Caco-2 (cell line): Measurements from ENCODE around the gene NCR2. TPM values are rescaled to one million over a fixed set of nuclear protein-coding genes. Genes with fewer than 3 reads are reported as not detected.

Source experiments
- BruUV-seq: library from RNA; stranded (reverse); fragments of 400-500 nt; replicated peaks from 2 replicates; lab custom pipeline; 2021; lab: Mats Ljungman, UMichigan
- CTCF ChIA-PET: fragments of 300-600 bp; sonication (Branson Sonifier 250); formaldehyde crosslinking; loops from one replicate; lab custom pipeline; 2022; ENCODE audit warnings: antibody characterized with exemption; lab: Charles Lee
- POLR2A ChIA-PET: fragments of 300-600 bp; sonication (Branson Sonifier 250); formaldehyde crosslinking; loops from one replicate; lab custom pipeline; 2022; ENCODE audit warnings: antibody characterized with exemption; lab: Charles Lee
- DNase-seq, 2 experiments: peaks; one replicate each; pipeline versions ENCODE4 v3.0.0 to v3.0.0-alpha.2; 2020 to 2022
- H3K27me3 ChIP-seq: replicated peaks from 2 replicates; pipeline ENCODE4 v1.6.0; 2011; ENCODE audit warnings: low read length; ENCODE audit not compliant: control insufficient read depth, insufficient read depth
- H3K36me3 ChIP-seq: 2 replicates; pipeline ENCODE4 v1.5.1; 2011; ENCODE audit warnings: low read length; ENCODE audit not compliant: control insufficient read depth, insufficient read depth
- H3K4me1 ChIP-seq: fragments of 250-450 bp; sonication (Bioruptor Pico); 2 replicates; pipeline ENCODE4 v1.5.1; 2020; ENCODE audit warnings: mild to moderate bottlenecking
- H3K4me3 ChIP-seq: 2 replicates; pipeline ENCODE4 v1.5.1; 2011; ENCODE audit warnings: low read depth, mild to moderate bottlenecking, control low read depth, low read length
- H3K9me3 ChIP-seq: fragments of 250-450 bp; sonication (Bioruptor Pico); 2 replicates; pipeline ENCODE4 v1.5.1; 2020; ENCODE audit warnings: mild to moderate bottlenecking, moderate library complexity
- H3K27ac Mint-ChIP-seq: one replicate; pipeline ENCODE4 v1.8.0; 2022; ENCODE audit warnings: mixed read lengths; ENCODE audit not compliant: unreplicated experiment
- H3K27me3 Mint-ChIP-seq: one replicate; pipeline ENCODE4 v1.8.0; 2022; ENCODE audit warnings: mixed read lengths; ENCODE audit not compliant: insufficient read depth, unreplicated experiment
- H3K36me3 Mint-ChIP-seq: one replicate; pipeline ENCODE4 v1.8.0; 2022; ENCODE audit warnings: mild to moderate bottlenecking, mixed read lengths; ENCODE audit not compliant: insufficient read depth, unreplicated experiment
- H3K4me1 Mint-ChIP-seq: one replicate; pipeline ENCODE4 v1.8.0; 2022; ENCODE audit warnings: low read depth, mixed read lengths; ENCODE audit not compliant: unreplicated experiment
- H3K4me3 Mint-ChIP-seq: one replicate; pipeline ENCODE4 v1.8.0; 2022; ENCODE audit warnings: mild to moderate bottlenecking, moderate library complexity, mixed read lengths; ENCODE audit not compliant: unreplicated experiment
- H3K9me3 Mint-ChIP-seq: one replicate; pipeline ENCODE4 v1.8.0; 2022; ENCODE audit warnings: mixed read lengths; ENCODE audit not compliant: unreplicated experiment
- CTCF ChIP-seq, 2 experiments: fragments of 200-600 bp in 1 of 2; IDR thresholded peaks; 1 replicate in 1 of 2; 2 replicates in 1 of 2; pipeline versions ENCODE4 v1.5.1 to v1.8.0; 2011 to 2022; ENCODE audit warnings: antibody characterized with exemption in 1 of 2, control low read depth in 1 of 2, inconsistent platforms in 1 of 2, low read depth in 1 of 2, low read length in 1 of 2, mild to moderate bottlenecking in 1 of 2, moderate library complexity in 1 of 2; ENCODE audit not compliant: insufficient read depth in 1 of 2, severe bottlenecking in 1 of 2, unreplicated experiment in 1 of 2
- intact Hi-C: fragments of 100-400 bp; cut with micrococcal nuclease; formaldehyde crosslinking; loops from one replicate; pipeline ENCODE4 v1.10.0; 2022; ENCODE audit not compliant: unreplicated experiment
- total RNA-seq: library from RNA; stranded (reverse); gene quantifications from 2 replicates; pipeline ENCODE4 v1.2.3, GENCODE V29; 2022

NCR2 gene
- total RNA-seq, 1 experiment from 2014 or later = not detected

- H3K9me3 Mint-ChIP-seq = peaks cover 35% of the 10 kb centered on the region
- no peaks in the 10 kb centered on the region for H3K4me1 ChIP-seq
- intact Hi-C loops = no loop called here
- H3K27me3 Mint-ChIP-seq = peaks cover 15% of the 10 kb centered on the region
- no peak overlapping the region for H3K4me3 ChIP-seq
- H3K27me3 ChIP-seq = no peaks in the 10 kb centered on the region; the same call in 1 of the 2 replicates
- no peaks in the 10 kb centered on the region for H3K36me3 ChIP-seq
- no peak overlapping the region for H3K4me3 Mint-ChIP-seq
- no peak for DNase-seq
- no peaks in the 10 kb centered on the region for H3K36me3 Mint-ChIP-seq
- CTCF ChIA-PET = no interaction called here
- no peak overlapping the region for H3K27ac Mint-ChIP-seq
- H3K4me1 Mint-ChIP-seq = no peaks in the 10 kb centered on the region
- TF ChIP-seq CTCF (IDR thresholded peaks at IDR 0.05; ENCODE audit: insufficient read depth in 1 of 2, low read depth in 1 of 2, low read length in 1 of 2, severe bottlenecking in 1 of 2, unreplicated experiment in 1 of 2) = no peak
- POLR2A ChIA-PET = no interaction called here
- BruUV-seq = no TSS peak
- H3K9me3 ChIP-seq = peaks cover 9% of the 10 kb centered on the region; the same call in 1 of the 2 replicates
These were observed 32.8 kb upstream of the NCR2 start for GRCh38 chr6:41302638-41303037.

GRCh38 chr6:41306187-41306854 lies 29.1 kb upstream of the NCR2 start:
- CTCF ChIA-PET = interaction anchor here (0.6 to 1.4 kb wide), 2 partner anchors 11 to 15 kb away, joined by 3 read pairs; no protein-coding TSS in a partner anchor
- Histone ChIP-seq H3K4me3 (no peak overlapping the region), H3K4me1 (no peaks in the 10 kb centered on the region), H3K36me3 (no peaks in the 10 kb centered on the region), H3K27me3 (peaks cover 1% of the 10 kb centered on the region), H3K9me3 (peaks cover 3% of the 10 kb centered on the region; the same call in 1 of the 2 replicates)
- no peak overlapping the region for H3K4me3 Mint-ChIP-seq
- TF ChIP-seq CTCF (IDR thresholded peaks at IDR 0.05; ENCODE audit: insufficient read depth in 1 of 2, low read depth in 1 of 2, low read length in 1 of 2, severe bottlenecking in 1 of 2, unreplicated experiment in 1 of 2) = peak; percentile 55 to 62
- no TSS peak for BruUV-seq
- H3K27me3 Mint-ChIP-seq = peaks cover 5% of the 10 kb centered on the region
- DNase-seq = peak; percentile 57 to 71
- peaks cover 10% of the 10 kb centered on the region for H3K9me3 Mint-ChIP-seq
- POLR2A ChIA-PET = no interaction called here
- H3K36me3 Mint-ChIP-seq = no peaks in the 10 kb centered on the region
- H3K27ac Mint-ChIP-seq = no peak overlapping the region
- intact Hi-C loops = loop anchor here (1.0 kb wide), 1 partner anchor 12 kb away; no protein-coding TSS in a partner anchor
- no peaks in the 10 kb centered on the region for H3K4me1 Mint-ChIP-seq

GRCh38 chr6:41315203-41315602 lies 20.2 kb upstream of the NCR2 start:
- Histone ChIP-seq H3K4me3 (no peak overlapping the region), H3K9me3 (no peaks in the 10 kb centered on the region), H3K36me3 (no peaks in the 10 kb centered on the region), H3K4me1 (no peaks in the 10 kb centered on the region), H3K27me3 (no peaks in the 10 kb centered on the region; the same call in 1 of the 2 replicates)
- ChIA-PET POLR2A (no interaction called here), CTCF (no interaction called here)
- Mint-ChIP-seq H3K27ac (no peak overlapping the region), H3K4me1 (peaks cover 8% of the 10 kb centered on the region), H3K9me3 (no peaks in the 10 kb centered on the region), H3K27me3 (peaks cover 41% of the 10 kb centered on the region), H3K36me3 (no peaks in the 10 kb centered on the region), H3K4me3 (no peak overlapping the region)
- no peak for TF ChIP-seq CTCF (IDR thresholded peaks at IDR 0.05; ENCODE audit: insufficient read depth in 1 of 2, low read depth in 1 of 2, low read length in 1 of 2, severe bottlenecking in 1 of 2, unreplicated experiment in 1 of 2)
- DNase-seq = no peak
- intact Hi-C loops = loop anchor here (10.0 kb wide), 1 partner anchor 130 kb away; no protein-coding TSS in a partner anchor
- no TSS peak for BruUV-seq
